Epithelial cell of proximal tubule (primary cell): ENCODE results near the gene KIF22. TPM values are rescaled to one million over a fixed set of nuclear protein-coding genes. Genes with fewer than 3 reads are reported as not detected.

ENCODE experiments used
- DNase-seq: peaks from one replicate; pipeline ENCODE4 v3.0.0-alpha.2; 2011; ENCODE audit warnings: low read depth
- H3K4me3 ChIP-seq: 2 replicates; pipeline ENCODE4 v1.5.1; 2011; ENCODE audit warnings: low read depth, mild to moderate bottlenecking, low read length
- CTCF ChIP-seq: conservative IDR thresholded peaks from 2 replicates; pipeline ENCODE4 v1.5.1; 2012; ENCODE audit warnings: low read depth, mild to moderate bottlenecking, low read length
- total RNA-seq: library from RNA; depleted of rRNA; stranded (reverse); fragments of >200 nt; gene quantifications from 2 replicates; pipeline ENCODE4 v1.2.3, GENCODE V29; 2015

The KIF22 gene
- total RNA-seq, 1 donor from 2014 or later: 105 TPM

DNA sequence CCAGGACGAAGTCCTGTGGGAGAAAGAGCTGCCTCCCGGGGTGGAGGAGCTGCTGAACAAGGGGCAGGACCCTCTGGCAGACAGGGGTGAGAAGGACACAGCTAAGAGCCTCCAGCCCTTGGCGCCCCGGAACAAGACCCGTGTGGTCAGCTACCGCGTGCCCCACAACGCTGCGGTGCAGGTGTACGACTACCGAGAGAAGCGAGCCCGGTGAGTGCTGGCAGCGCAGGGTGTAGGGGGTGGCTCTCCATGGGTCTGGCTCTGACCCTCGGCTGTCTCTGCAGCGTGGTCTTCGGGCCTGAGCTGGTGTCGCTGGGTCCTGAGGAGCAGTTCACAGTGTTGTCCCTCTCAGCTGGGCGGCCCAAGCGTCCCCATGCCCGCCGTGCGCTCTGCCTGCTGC is 51.1 kb downstream of the KIF22 start:
- TF ChIP-seq CTCF: no peak
- H3K4me3 ChIP-seq: no peak overlapping the region
- no peak for DNase-seq

GRCh38 chr16:29842732-29843346 is 52.3 kb downstream of the KIF22 start:
- no peak for TF ChIP-seq CTCF
- no peak for DNase-seq
- no peak overlapping the region for H3K4me3 ChIP-seq

GRCh38 chr16:29843931-29844330 is 53.4 kb downstream of the KIF22 start:
- DNase-seq: no peak
- TF ChIP-seq CTCF: no peak
- H3K4me3 ChIP-seq: no peak overlapping the region

DNA sequence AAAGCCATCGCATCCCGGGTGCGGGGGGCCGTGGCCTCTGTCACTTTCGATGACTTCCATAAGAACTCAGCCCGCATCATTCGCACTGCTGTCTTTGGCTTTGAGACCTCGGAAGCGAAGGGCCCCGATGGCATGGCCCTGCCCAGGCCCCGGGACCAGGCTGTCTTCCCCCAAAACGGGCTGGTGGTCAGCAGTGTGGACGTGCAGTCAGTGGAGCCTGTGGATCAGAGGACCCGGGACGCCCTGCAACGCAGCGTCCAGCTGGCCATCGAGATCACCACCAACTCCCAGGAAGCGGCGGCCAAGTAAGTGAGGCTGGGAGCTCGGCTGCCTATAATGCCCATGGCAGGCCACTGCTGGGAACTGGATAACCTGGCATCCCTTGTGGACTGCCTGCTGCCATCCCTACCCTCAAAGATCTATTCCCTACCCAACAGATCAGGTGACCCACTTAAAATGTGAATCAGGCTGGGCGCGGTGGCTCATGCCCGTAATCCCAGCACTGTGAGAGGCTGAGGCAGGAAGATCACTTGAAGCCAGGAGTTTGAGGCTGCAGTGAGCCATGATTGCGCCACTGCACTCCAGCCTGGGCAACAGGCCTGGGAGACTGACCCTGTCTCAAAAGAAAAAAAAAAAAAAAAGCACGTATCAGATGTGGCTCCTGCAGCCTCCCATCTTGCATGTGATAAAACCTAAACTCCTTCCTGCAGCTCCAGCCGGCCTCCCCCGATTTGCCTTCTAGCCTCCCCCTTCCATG is 54.2 kb downstream of the KIF22 start:
- no peak for TF ChIP-seq CTCF
- no peak for DNase-seq
- no peak overlapping the region for H3K4me3 ChIP-seq

- TF ChIP-seq CTCF: no peak
- DNase-seq: no peak
- H3K4me3 ChIP-seq: no peak overlapping the region
These were observed 55.1 kb downstream of the KIF22 start for GRCh38 chr16:29845656-29846055.

DNA sequence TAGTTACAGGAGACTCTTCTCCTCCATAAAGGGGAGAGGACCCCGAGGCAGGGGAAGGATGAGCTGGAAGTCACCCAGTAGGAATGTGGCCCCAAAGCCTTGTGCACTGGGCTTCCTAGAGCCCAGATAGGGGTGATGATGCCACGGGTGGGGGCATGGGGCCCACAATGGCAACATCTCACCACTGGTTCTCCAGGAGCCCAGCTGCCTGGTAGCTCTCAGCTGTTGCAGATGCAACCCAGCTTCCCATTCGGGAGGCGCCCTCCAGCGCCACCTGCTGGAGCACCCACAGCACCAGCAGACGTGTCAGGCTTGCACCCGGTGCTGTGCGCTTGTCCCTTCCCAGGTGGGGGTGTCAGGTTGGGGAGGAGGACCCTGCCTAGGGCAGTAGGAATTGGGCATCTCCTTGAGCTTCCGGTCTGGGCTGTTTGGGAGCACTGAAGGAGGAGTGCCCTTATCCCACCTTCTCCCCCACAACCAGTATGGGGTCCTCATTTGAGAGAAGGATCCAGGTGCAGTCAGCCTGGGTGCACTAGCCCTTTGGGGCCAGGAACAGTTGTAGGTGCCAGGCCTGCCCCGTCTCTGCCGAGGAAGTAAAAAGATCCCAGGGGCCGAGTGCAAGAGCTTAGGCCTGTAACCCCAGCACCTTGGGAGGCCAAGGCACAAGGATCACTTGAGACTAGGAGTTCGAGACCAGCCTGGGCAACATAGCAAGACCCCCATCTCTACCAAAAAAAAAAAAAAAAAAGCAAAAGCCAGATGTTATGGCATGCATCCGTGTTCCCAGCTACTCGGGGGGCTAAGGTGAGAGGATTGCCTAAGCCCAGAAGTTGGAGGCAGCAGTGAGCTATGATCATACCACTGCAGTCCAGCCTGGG is 58.1 kb downstream of the KIF22 start:
- DNase-seq: no peak
- peak; percentile 92 for TF ChIP-seq CTCF
- H3K4me3 ChIP-seq: no peak overlapping the region
